ENCODE data around the gene CST5.
"Not testable (repeated sequence)": the region's sequence is repeated elsewhere in the genome, so short reads cannot be mapped to it uniquely, and the experiment has no call there.

Gene CST5

DNA sequence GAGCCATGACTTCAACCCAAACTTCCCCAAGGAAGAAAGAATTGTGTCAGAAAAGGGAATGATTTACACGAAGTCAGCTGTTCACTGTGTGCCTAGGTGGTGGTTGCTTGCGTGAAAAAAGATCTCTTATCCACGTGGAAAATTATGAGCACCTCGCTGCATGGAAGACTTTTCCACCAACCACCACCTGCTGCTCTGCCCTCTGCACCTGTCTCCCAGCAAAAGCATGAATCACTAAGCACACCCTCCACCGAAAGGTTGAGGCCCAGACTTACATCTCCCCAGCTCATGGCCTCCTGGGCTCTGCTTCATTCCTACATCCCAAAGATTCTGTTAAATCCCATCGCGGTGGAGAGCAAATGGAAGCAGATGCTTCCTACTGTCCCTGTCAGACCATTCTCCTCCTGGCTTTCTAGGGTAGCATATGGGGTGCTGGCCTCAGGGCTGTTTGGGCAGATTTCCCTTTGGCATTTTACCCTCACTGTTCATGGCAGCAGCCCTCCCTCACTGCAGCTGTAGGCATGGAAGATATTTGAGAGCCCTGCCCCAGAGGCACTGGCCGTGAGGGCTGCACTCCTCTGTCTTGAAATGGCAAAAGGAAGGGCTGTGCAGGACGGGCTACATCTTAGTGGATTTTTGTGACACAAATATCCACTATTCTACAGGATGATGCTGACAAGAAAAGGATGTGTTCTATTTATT is 37.6 kb upstream of the CST5 start:
- TF ChIP-seq, protein P1, sequence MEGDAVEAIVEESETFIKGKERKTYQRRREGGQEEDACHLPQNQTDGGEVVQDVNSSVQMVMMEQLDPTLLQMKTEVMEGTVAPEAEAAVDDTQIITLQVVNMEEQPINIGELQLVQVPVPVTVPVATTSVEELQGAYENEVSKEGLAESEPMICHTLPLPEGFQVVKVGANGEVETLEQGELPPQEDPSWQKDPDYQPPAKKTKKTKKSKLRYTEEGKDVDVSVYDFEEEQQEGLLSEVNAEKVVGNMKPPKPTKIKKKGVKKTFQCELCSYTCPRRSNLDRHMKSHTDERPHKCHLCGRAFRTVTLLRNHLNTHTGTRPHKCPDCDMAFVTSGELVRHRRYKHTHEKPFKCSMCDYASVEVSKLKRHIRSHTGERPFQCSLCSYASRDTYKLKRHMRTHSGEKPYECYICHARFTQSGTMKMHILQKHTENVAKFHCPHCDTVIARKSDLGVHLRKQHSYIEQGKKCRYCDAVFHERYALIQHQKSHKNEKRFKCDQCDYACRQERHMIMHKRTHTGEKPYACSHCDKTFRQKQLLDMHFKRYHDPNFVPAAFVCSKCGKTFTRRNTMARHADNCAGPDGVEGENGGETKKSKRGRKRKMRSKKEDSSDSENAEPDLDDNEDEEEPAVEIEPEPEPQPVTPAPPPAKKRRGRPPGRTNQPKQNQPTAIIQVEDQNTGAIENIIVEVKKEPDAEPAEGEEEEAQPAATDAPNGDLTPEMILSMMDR (IDR thresholded peaks at IDR 0.05; ENCODE audit: extremely low read depth, insufficient read depth, missing control alignments) = no peak
- in situ Hi-C loops (cut with MboI; ENCODE audit: low pct_unique_long_range_greater_than_20kb, low sequenced_read_pairs, unreplicated experiment) = no loop called here

DNA sequence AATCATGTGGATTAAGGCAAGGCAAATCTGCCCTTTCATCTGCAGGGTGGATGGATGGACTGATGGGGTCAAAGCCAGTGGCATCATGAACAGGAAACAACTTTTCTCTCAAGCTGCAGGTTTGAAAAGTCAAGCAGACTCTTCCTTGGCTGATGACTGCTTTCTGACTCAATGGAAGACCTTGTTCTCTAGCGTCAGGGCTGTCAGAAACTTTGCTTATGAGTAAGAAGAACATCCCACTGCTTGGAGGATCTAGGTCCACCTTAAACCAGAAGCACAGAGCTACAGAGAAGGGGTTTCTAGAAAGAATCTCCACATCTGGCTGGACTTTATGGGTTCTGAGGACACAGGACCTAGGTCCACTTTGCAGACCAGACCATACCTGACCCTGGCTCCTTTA is 36.3 kb upstream of the CST5 start:
- TF ChIP-seq, protein P1 (IDR thresholded peaks at IDR 0.05; ENCODE audit: extremely low read depth, insufficient read depth, missing control alignments) = no peak
- in situ Hi-C loops (cut with MboI; ENCODE audit: low pct_unique_long_range_greater_than_20kb, low sequenced_read_pairs, unreplicated experiment) = no loop called here
- DNase-seq (ENCODE audit: low spot score) = no peak

More for the DNA sequence above, 37.6 kb upstream of the CST5 start:
- DNase-seq (ENCODE audit: low spot score) = no peak

DNA sequence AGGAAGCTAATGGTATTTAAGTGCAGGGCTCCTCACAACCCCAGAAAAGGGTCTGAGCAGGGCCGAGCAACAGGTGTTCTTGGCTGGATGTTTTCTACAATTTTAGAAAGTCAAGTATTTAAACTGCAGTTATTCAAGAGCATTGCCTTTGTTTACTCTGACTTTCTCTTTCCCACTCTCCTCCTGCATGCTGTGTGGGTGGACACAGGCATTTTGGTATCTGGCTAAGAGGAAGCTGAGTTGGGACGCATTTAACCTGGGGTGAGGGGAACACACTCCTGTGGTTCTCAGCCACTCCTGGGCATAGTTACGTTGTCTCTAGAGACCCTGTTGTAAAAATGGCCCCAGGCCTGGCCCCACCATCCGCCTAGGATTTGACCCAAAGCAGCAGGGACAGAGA is 34.9 kb upstream of the CST5 start:
- in situ Hi-C loops (cut with MboI; ENCODE audit: low pct_unique_long_range_greater_than_20kb, low sequenced_read_pairs, unreplicated experiment); DNase-seq (ENCODE audit: low spot score): not testable (repeated sequence)

DNA sequence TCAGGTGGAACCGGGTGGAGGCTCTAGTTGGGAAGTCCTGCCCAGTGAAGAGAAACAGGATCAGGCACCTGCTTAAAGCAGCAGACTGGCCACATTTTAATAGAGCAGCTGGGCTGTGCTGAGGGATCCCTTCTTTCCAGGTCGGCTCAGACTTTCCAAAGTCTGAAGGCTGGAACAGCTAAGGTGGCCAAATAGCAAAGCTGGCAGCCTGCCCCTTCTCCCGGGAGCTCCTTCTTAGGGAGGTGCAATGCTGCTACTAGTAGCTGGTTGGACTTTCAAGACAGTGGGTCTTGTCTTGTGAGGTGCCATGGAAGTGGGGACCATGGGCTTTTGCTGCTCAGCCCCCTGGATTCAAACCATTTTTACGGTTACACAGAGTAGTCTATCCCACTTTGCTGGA is 30.7 kb upstream of the CST5 start:
- TF ChIP-seq, protein P1 (IDR thresholded peaks at IDR 0.05; ENCODE audit: extremely low read depth, insufficient read depth, missing control alignments) = no peak
- DNase-seq (ENCODE audit: low spot score) = no peak
- in situ Hi-C loops (cut with MboI; ENCODE audit: low pct_unique_long_range_greater_than_20kb, low sequenced_read_pairs, unreplicated experiment) = no loop called here

GRCh38 chr20:23909390-23909789 is 29.8 kb upstream of the CST5 start:
- in situ Hi-C loops (cut with MboI; ENCODE audit: low pct_unique_long_range_greater_than_20kb, low sequenced_read_pairs, unreplicated experiment) = no loop called here
- TF ChIP-seq, protein P1 (IDR thresholded peaks at IDR 0.05; ENCODE audit: extremely low read depth, insufficient read depth, missing control alignments) = no peak
- DNase-seq (ENCODE audit: low spot score) = no peak

GRCh38 chr20:23907579-23907978 is 28.0 kb upstream of the CST5 start:
- in situ Hi-C loops (cut with MboI; ENCODE audit: low pct_unique_long_range_greater_than_20kb, low sequenced_read_pairs, unreplicated experiment) = no loop called here
- TF ChIP-seq, protein P1 (IDR thresholded peaks at IDR 0.05; ENCODE audit: extremely low read depth, insufficient read depth, missing control alignments) = no peak
- no peak for DNase-seq (ENCODE audit: low spot score)

DNA sequence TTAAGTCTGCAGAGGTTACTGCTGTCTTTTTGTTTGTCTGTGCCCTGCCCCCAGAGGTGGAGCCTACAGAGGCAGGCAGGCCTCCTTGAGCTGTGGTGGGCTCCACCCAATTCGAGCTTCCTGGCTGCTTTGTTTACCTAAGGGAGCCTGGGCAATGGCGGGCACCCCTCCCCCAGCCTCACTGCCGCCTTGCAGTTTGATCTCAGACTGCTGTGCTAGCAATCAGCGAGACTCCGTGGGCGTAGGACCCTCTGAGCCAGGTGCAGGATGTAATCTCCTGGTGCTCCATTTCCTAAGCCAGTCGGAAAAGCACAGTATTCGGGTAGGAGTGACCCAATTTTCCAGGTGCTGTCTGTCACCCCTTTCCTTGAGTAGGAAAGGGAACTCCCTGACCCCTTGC is 22.8 kb upstream of the CST5 start:
- DNase-seq (ENCODE audit: low spot score); in situ Hi-C loops (cut with MboI; ENCODE audit: low pct_unique_long_range_greater_than_20kb, low sequenced_read_pairs, unreplicated experiment): not testable (repeated sequence)

GRCh38 chr20:23890867-23891266 is 11.3 kb upstream of the CST5 start:
- DNase-seq (ENCODE audit: low spot score); in situ Hi-C loops (cut with MboI; ENCODE audit: low pct_unique_long_range_greater_than_20kb, low sequenced_read_pairs, unreplicated experiment): not testable (repeated sequence)

All from GM13977 (cell line).